ENCODE measurements around the gene SNRNP48. TPM values are rescaled to one million over a fixed set of nuclear protein-coding genes. Genes with fewer than 3 reads are reported as not detected.
A peak's percentile ranks its signal among the peaks of the same experiment; 100 is the strongest.

The SNRNP48 gene
- total RNA-seq, 1 experiment from 2014 or later = 7.7 TPM

DNA sequence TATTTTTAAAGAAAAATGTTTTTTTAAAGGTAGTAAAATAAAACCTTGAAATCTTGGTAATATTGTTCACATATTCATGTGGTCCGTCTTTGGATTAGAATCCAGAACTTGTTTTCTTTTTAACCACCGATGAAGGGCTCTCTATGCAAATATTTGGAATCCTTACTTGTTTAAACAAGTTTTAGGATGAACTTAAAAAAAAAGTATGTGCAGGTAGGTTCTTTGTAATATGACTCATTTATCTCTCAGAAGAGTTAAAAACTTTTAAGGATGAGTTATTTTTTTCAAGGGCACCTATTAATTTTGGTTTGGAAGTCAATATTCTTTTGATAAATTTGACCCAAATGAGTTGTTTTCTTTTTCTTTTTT lies 39.6 kb upstream of the SNRNP48 start:
- H3K79me2 ChIP-seq (ENCODE audit: low read length) = peaks cover 91% of the 10 kb centered on the region

GRCh38 chr6:7554533-7555275 lies 35.3 kb upstream of the SNRNP48 start:
- Histone ChIP-seq H3K79me2 (ENCODE audit: low read length) (peaks cover 52% of the 10 kb centered on the region), H3K4me3 (ENCODE audit: low read length) (no peak overlapping the region), H3K9me3 (ENCODE audit: low read length) (no peaks in the 10 kb centered on the region), H3K36me3 (ENCODE audit: low read depth, low read length) (peaks cover 28% of the 10 kb centered on the region; the same call in 1 of the 2 replicates), H3K9ac (ENCODE audit: low read length) (no peak overlapping the region), H4K20me1 (ENCODE audit: low read length) (peaks cover 5% of the 10 kb centered on the region), H3K4me1 (ENCODE audit: insufficient read depth, low read length) (peaks cover 25% of the 10 kb centered on the region), H3K27me3 (ENCODE audit: low read length) (no peaks in the 10 kb centered on the region), H3K9me2 (replicated peaks; ENCODE audit: low read length) (no peaks in the 10 kb centered on the region), H2AFZ (ENCODE audit: low read length) (no peak overlapping the region), H3F3A (ENCODE audit: low read length, unreplicated experiment) (no peaks in the 10 kb centered on the region), H3K4me2 (ENCODE audit: low read length) (no peak overlapping the region), H3K27ac (ENCODE audit: low read length) (no peak overlapping the region)
- POLR2A ChIA-PET (ENCODE audit: unreplicated experiment) = no interaction called here
- ATAC-seq (no peak), DNase-seq (no peak)
- intact Hi-C loops (cut with micrococcal nuclease) = no loop called here
- no TSS peak for BruUV-seq (replicated peaks)
- TF ChIP-seq EZH2phosphoT487 (IDR thresholded peaks at IDR 0.05; ENCODE audit: borderline replicate concordance, low read length) (no peak), EZH2 (IDR thresholded peaks at IDR 0.05; ENCODE audit: low read length, unreplicated experiment) (no peak)
- TF ChIP-seq, protein P1, sequence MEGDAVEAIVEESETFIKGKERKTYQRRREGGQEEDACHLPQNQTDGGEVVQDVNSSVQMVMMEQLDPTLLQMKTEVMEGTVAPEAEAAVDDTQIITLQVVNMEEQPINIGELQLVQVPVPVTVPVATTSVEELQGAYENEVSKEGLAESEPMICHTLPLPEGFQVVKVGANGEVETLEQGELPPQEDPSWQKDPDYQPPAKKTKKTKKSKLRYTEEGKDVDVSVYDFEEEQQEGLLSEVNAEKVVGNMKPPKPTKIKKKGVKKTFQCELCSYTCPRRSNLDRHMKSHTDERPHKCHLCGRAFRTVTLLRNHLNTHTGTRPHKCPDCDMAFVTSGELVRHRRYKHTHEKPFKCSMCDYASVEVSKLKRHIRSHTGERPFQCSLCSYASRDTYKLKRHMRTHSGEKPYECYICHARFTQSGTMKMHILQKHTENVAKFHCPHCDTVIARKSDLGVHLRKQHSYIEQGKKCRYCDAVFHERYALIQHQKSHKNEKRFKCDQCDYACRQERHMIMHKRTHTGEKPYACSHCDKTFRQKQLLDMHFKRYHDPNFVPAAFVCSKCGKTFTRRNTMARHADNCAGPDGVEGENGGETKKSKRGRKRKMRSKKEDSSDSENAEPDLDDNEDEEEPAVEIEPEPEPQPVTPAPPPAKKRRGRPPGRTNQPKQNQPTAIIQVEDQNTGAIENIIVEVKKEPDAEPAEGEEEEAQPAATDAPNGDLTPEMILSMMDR (conservative IDR thresholded peaks at IDR 0.05; ENCODE audit: low read depth, low read length) = no peak
- CTCF ChIA-PET = no interaction called here

More for the DNA sequence above, 39.6 kb upstream of the SNRNP48 start:
- Histone ChIP-seq H3K4me1 (ENCODE audit: insufficient read depth, low read length) (peaks cover 49% of the 10 kb centered on the region), H4K20me1 (ENCODE audit: low read length) (peaks cover 28% of the 10 kb centered on the region), H3K9me2 (replicated peaks; ENCODE audit: low read length) (no peaks in the 10 kb centered on the region), H3K4me3 (ENCODE audit: low read length) (no peak overlapping the region), H3K27ac (ENCODE audit: low read length) (0 out of 2 replicates have a peak overlapping the region, but pooled peaks have one; percentile 0), H3K9ac (ENCODE audit: low read length) (no peak overlapping the region), H3K27me3 (ENCODE audit: low read length) (no peaks in the 10 kb centered on the region), H3F3A (ENCODE audit: low read length, unreplicated experiment) (peaks cover 3% of the 10 kb centered on the region), H3K36me3 (ENCODE audit: low read depth, low read length) (no peaks in the 10 kb centered on the region), H3K4me2 (ENCODE audit: low read length) (peak overlapping the region; percentile 37; the same call in 1 of the 2 replicates), H2AFZ (ENCODE audit: low read length) (no peak overlapping the region), H3K9me3 (ENCODE audit: low read length) (no peaks in the 10 kb centered on the region)
- ChIA-PET POLR2A (ENCODE audit: unreplicated experiment) (no interaction called here), CTCF (no interaction called here)
- intact Hi-C loops (cut with micrococcal nuclease) = no loop called here
- peak; percentile 42 for ATAC-seq
- DNase-seq = peak; percentile 76
- no TSS peak for BruUV-seq (replicated peaks)
- TF ChIP-seq, protein P1 (conservative IDR thresholded peaks at IDR 0.05; ENCODE audit: low read depth, low read length) = no peak
- TF ChIP-seq EZH2 (IDR thresholded peaks at IDR 0.05; ENCODE audit: low read length, unreplicated experiment) (no peak), EZH2phosphoT487 (IDR thresholded peaks at IDR 0.05; ENCODE audit: borderline replicate concordance, low read length) (no peak)

DNA sequence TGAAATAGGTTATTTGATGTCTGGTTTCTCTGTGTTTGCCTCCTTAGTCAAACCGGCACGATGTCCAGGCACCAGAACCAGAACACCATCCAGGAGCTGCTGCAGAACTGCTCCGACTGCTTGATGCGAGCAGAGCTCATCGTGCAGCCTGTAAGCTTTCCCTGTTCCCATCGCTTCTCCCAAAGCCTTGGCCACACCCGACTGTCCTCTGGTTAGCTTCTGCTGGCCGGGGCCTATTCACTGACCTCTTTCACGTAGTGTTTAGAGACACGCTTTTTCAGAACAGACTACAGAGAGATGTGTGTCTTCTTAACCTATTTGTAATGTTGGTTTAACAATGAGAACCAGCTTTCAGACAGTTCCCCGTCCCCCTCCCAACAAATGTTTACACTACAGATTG lies 34.3 kb upstream of the SNRNP48 start:
- peaks cover 33% of the 10 kb centered on the region for H3K36me3 ChIP-seq (ENCODE audit: low read depth, low read length)
- peaks cover 44% of the 10 kb centered on the region for H3K79me2 ChIP-seq (ENCODE audit: low read length)
- ChIA-PET POLR2A (ENCODE audit: unreplicated experiment) (no interaction called here), CTCF (no interaction called here)
- no peak overlapping the region for H3K9ac ChIP-seq (ENCODE audit: low read length)
- ATAC-seq (no peak), DNase-seq (no peak)
- peaks cover 4% of the 10 kb centered on the region for H4K20me1 ChIP-seq (ENCODE audit: low read length)
- H3K9me3 ChIP-seq (ENCODE audit: low read length) = no peaks in the 10 kb centered on the region
- H3K9me2 ChIP-seq (replicated peaks; ENCODE audit: low read length) = no peaks in the 10 kb centered on the region
- no TSS peak for BruUV-seq (replicated peaks)
- H3F3A ChIP-seq (ENCODE audit: low read length, unreplicated experiment) = no peaks in the 10 kb centered on the region
- intact Hi-C loops (cut with micrococcal nuclease) = no loop called here
- no peak overlapping the region for H3K4me2 ChIP-seq (ENCODE audit: low read length)
- TF ChIP-seq EZH2 (IDR thresholded peaks at IDR 0.05; ENCODE audit: low read length, unreplicated experiment) (no peak), EZH2phosphoT487 (IDR thresholded peaks at IDR 0.05; ENCODE audit: borderline replicate concordance, low read length) (no peak)
- TF ChIP-seq, protein P1 (conservative IDR thresholded peaks at IDR 0.05; ENCODE audit: low read depth, low read length) = no peak
- no peak overlapping the region for H3K4me3 ChIP-seq (ENCODE audit: low read length)
- no peak overlapping the region for H3K27ac ChIP-seq (ENCODE audit: low read length)
- H2AFZ ChIP-seq (ENCODE audit: low read length) = no peak overlapping the region
- H3K27me3 ChIP-seq (ENCODE audit: low read length) = no peaks in the 10 kb centered on the region
- H3K4me1 ChIP-seq (ENCODE audit: insufficient read depth, low read length) = peaks cover 20% of the 10 kb centered on the region

Measured in PC-3 (cell line).